Liver (tissue), 9 donors: Measurements from ENCODE around the gene LYZ. TPM values are rescaled to one million over a fixed set of nuclear protein-coding genes. Genes with fewer than 3 reads are reported as not detected.

Source experiments
- DNase-seq: peaks from one replicate; pipeline ENCODE4 v3.0.0-alpha.2; 2017; ENCODE audit warnings: low spot score
- H3K27ac ChIP-seq, 2 donors: one replicate each; pipeline ENCODE4 v1.7.0; 2013; ENCODE audit warnings: inconsistent platforms in 2 of 2, low read length in 2 of 2, control low read depth in 1 of 2, low read depth in 1 of 2, mild to moderate bottlenecking in 1 of 2
- H3K27me3 ChIP-seq, 4 donors: one replicate each; pipeline versions ENCODE4 v1.6.1 to v1.7.0; 2013; ENCODE audit warnings: low read length in 3 of 4, inconsistent platforms in 1 of 4, mild to moderate bottlenecking in 1 of 4, moderate library complexity in 1 of 4; ENCODE audit not compliant: control insufficient read depth in 4 of 4, insufficient read depth in 4 of 4
- H3K36me3 ChIP-seq, 4 donors: one replicate each; pipeline versions ENCODE4 v1.6.1 to v1.7.0; 2013; ENCODE audit warnings: low read length in 3 of 4, mild to moderate bottlenecking in 3 of 4, low read depth in 1 of 4, moderate library complexity in 1 of 4; ENCODE audit not compliant: control insufficient read depth in 4 of 4, insufficient read depth in 3 of 4
- H3K4me1 ChIP-seq, 4 donors: one replicate each; pipeline versions ENCODE4 v1.6.1 to v1.7.0; 2013; ENCODE audit warnings: low read length in 3 of 4, mild to moderate bottlenecking in 3 of 4, moderate library complexity in 1 of 4; ENCODE audit not compliant: control insufficient read depth in 4 of 4, insufficient read depth in 4 of 4
- H3K4me3 ChIP-seq, 3 donors: one replicate each; pipeline versions ENCODE4 v1.6.1 to v1.7.0; 2013; ENCODE audit warnings: low read length in 3 of 3, control low read depth in 1 of 3, low read depth in 1 of 3, mild to moderate bottlenecking in 1 of 3
- H3K9ac ChIP-seq, 2 donors: one replicate each; pipeline ENCODE4 v1.7.0; 2013; ENCODE audit warnings: low read length in 2 of 2, mild to moderate bottlenecking in 2 of 2, moderate library complexity in 2 of 2, control low read depth in 1 of 2, low read depth in 1 of 2
- H3K9me3 ChIP-seq, 4 donors: one replicate each; pipeline versions ENCODE4 v1.6.1 to v1.7.0; 2013; ENCODE audit warnings: low read length in 3 of 4; ENCODE audit not compliant: control insufficient read depth in 4 of 4
- ATF3 ChIP-seq: IDR thresholded peaks from 2 replicates; pipeline ENCODE4 v1.6.1; 2016; ENCODE audit warnings: antibody characterized with exemption
- CTCF ChIP-seq: fragments of 150-350 bp; IDR thresholded peaks from 2 replicates; pipeline ENCODE4 v1.5.1; 2017; ENCODE audit warnings: improper control_type of control experiment, low read depth, low read length; ENCODE audit not compliant: missing input control
- EGR1 ChIP-seq, 2 donors: IDR thresholded peaks; 2 replicates each; pipeline ENCODE4 v1.6.1; 2016 to 2018; ENCODE audit warnings: antibody characterized with exemption in 2 of 2, low read depth in 2 of 2
- FOXA1 ChIP-seq: IDR thresholded peaks from 2 replicates; pipeline ENCODE4 v1.6.1; 2016; ENCODE audit warnings: antibody characterized with exemption
- FOXA2 ChIP-seq: IDR thresholded peaks from 2 replicates; pipeline ENCODE4 v1.6.1; 2016; ENCODE audit warnings: antibody characterized with exemption
- GABPA ChIP-seq, 2 donors: IDR thresholded peaks in 1 of 2; conservative IDR thresholded peaks in 1 of 2; 2 replicates each; pipeline ENCODE4 v1.6.1; 2016; ENCODE audit warnings: antibody characterized with exemption in 2 of 2, mild to moderate bottlenecking in 1 of 2, moderate library complexity in 1 of 2
- HNF4A ChIP-seq, 2 donors: conservative IDR thresholded peaks; 2 replicates each; pipeline ENCODE4 v1.6.1; 2016; ENCODE audit warnings: antibody characterized with exemption in 2 of 2, mild to moderate bottlenecking in 2 of 2
- HNF4G ChIP-seq: IDR thresholded peaks from 2 replicates; pipeline ENCODE4 v1.6.1; 2016; ENCODE audit warnings: antibody characterized with exemption
- JUND ChIP-seq, 2 donors: IDR thresholded peaks; 2 replicates each; pipeline ENCODE4 v1.6.1; 2016; ENCODE audit warnings: antibody characterized with exemption in 2 of 2
- MAX ChIP-seq: IDR thresholded peaks from 2 replicates; pipeline ENCODE4 v1.6.1; 2016; ENCODE audit warnings: antibody characterized with exemption
- NR2F2 ChIP-seq: IDR thresholded peaks from 2 replicates; pipeline ENCODE4 v1.6.1; 2016; ENCODE audit warnings: antibody characterized with exemption
- RAD21 ChIP-seq, 2 donors: IDR thresholded peaks; 2 replicates each; pipeline ENCODE4 v1.6.1; 2016; ENCODE audit warnings: antibody characterized with exemption in 2 of 2, mild to moderate bottlenecking in 2 of 2
- REST ChIP-seq: IDR thresholded peaks from 2 replicates; pipeline ENCODE4 v1.6.1; 2016; ENCODE audit warnings: antibody characterized with exemption, mild to moderate bottlenecking
- SP1 ChIP-seq: IDR thresholded peaks from 2 replicates; pipeline ENCODE4 v1.6.1; 2018; ENCODE audit warnings: antibody characterized with exemption, mild to moderate bottlenecking
- TAF1 ChIP-seq: conservative IDR thresholded peaks from 2 replicates; pipeline ENCODE4 v1.6.1; 2016; ENCODE audit warnings: antibody characterized with exemption, mild to moderate bottlenecking
- YY1 ChIP-seq: IDR thresholded peaks from 2 replicates; pipeline ENCODE4 v1.6.1; 2016; ENCODE audit warnings: antibody characterized with exemption, mild to moderate bottlenecking
- ZBTB33 ChIP-seq: IDR thresholded peaks from 2 replicates; pipeline ENCODE4 v1.6.1; 2016; ENCODE audit warnings: antibody characterized with exemption
- WGBS: extraction: QIAGEN DNeasy Blood & Tissue Kit; methylation state at CpG from one replicate; pipeline ENCODE4 v1.1.7; 2013; 5-methylcytosine and 5-hydroxymethylcytosine counted together
- polyA plus RNA-seq, 2 donors: library from polyadenylated mRNA; stranded (reverse) in 1 of 2; unstranded in 1 of 2; fragments of 200-250 nt in 1 of 2; fragments of >200 nt in 1 of 2; fragmentation: Nextera tagmentation in 1 of 2; extraction: Ambion mirVana in 1 of 2; gene quantifications; one replicate each; pipeline versions ENCODE4 v1.2.1 to v1.2.3, GENCODE V29; 2013 to 2015
- total RNA-seq, 2 donors: library from RNA; depleted of rRNA; stranded (reverse); fragments of >200 nt; gene quantifications; one replicate each; pipeline ENCODE4 v1.2.3, GENCODE V29; 2014
- donor health status: healthy.
- donor health status: healthy.
- donor health status: healthy.
- donor health status: healthy.
- donor health status: healthy.

Gene LYZ
- total and polyA plus RNA-seq, 4 donors: 11.5 to 141 (median 33.5) TPM

GRCh38 chr12:69324797-69325466, 23.2 kb upstream of the LYZ start:
- 95% methylated on average over 2 of the region's 2 CpGs for WGBS
- Histone ChIP-seq H3K27me3 (no peaks in the 10 kb centered on the region), H3K27ac (no peak overlapping the region), H3K4me1 (peaks cover 0 to 27% (median 3%) of the 10 kb centered on the region in 4 donors), H3K9me3 (peaks cover 0 to 4% (median 0%) of the 10 kb centered on the region in 4 donors), H3K9ac (no peak overlapping the region), H3K4me3 (no peak overlapping the region), H3K36me3 (no peaks in the 10 kb centered on the region)
- no peak for TF ChIP-seq RAD21 (IDR thresholded peaks at IDR 0.05)
- no peak for TF ChIP-seq FOXA2
- TF ChIP-seq JUND (IDR thresholded peaks at IDR 0.05): no peak
- TF ChIP-seq NR2F2: no peak
- no peak for TF ChIP-seq EGR1 (IDR thresholded peaks at IDR 0.05; ENCODE audit: low read depth in 2 of 2)
- TF ChIP-seq GABPA (IDR thresholded peaks at IDR 0.05 in 1 of 2, conservative IDR thresholded peaks at IDR 0.05 in 1 of 2): no peak
- TF ChIP-seq YY1: no peak
- no peak for TF ChIP-seq HNF4G
- TF ChIP-seq TAF1: no peak
- TF ChIP-seq ATF3: no peak
- TF ChIP-seq FOXA1: no peak
- no peak for TF ChIP-seq ZBTB33
- DNase-seq: no peak

- Histone ChIP-seq H3K27ac (no peak overlapping the region), H3K36me3 (no peaks in the 10 kb centered on the region), H3K9me3 (no peaks in the 10 kb centered on the region), H3K4me1 (peaks cover 0 to 32% (median 12%) of the 10 kb centered on the region in 4 donors), H3K27me3 (no peaks in the 10 kb centered on the region), H3K9ac (no peak overlapping the region), H3K4me3 (no peak overlapping the region)
- no peak for DNase-seq
- TF ChIP-seq REST: no peak
- TF ChIP-seq ZBTB33: no peak
- no peak for TF ChIP-seq ATF3
- no peak for TF ChIP-seq MAX
- TF ChIP-seq HNF4A (conservative IDR thresholded peaks at IDR 0.05): no peak
- TF ChIP-seq FOXA1: no peak
- no peak for TF ChIP-seq HNF4G
- TF ChIP-seq EGR1 (IDR thresholded peaks at IDR 0.05; ENCODE audit: low read depth in 2 of 2): no peak
- TF ChIP-seq JUND (IDR thresholded peaks at IDR 0.05): no peak
- TF ChIP-seq NR2F2: no peak
- no peak for TF ChIP-seq CTCF
- no peak for TF ChIP-seq SP1
- no peak for TF ChIP-seq RAD21 (IDR thresholded peaks at IDR 0.05)
- WGBS: 79% methylated on average over 3 of the region's 3 CpGs
These were observed 19.8 kb upstream of the LYZ start for GRCh38 chr12:69328426-69328825.
